CD4-positive, alpha-beta T cell treated with Interleukin-6 for 4 hours (primary cell): Measurements from ENCODE around the gene TNFRSF19.
"Not testable (repeated sequence)": the region's sequence is repeated elsewhere in the genome, so short reads cannot be mapped to it uniquely, and the experiment has no call there.

ENCODE experiments used
- DNase-seq: peaks from one replicate; pipeline ENCODE4 v3.0.0-alpha.2; 2020; ENCODE audit warnings: mixed read lengths

Gene TNFRSF19

GRCh38 chr13:23656637-23657371 lies 86.6 kb downstream of the TNFRSF19 start:
- no peak for DNase-seq

DNA sequence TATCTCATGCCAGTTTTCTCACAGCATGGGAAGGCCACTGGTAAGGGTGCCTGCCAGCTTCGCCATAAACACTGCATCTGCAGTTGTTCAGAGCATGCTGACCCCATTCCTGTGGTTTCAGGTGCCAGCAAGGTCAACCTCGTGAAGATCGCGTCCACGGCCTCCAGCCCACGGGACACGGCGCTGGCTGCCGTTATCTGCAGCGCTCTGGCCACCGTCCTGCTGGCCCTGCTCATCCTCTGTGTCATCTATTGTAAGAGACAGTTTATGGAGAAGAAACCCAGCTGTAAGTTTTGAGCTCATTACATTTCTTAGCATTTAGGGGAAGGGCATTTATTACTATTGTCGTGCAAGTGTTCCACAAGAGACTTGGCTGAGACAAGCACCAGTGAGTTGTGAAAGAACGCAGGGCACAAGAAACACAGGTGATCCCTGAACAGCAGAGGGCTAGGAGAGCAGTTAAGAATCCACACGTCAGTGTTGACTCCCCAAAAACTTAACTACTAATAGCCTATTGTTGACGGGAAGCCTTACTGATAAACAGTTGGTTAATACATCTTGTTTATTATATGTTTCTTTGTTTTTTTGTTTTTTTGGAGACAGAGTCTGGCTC lies 88.8 kb downstream of the TNFRSF19 start:
- no peak for DNase-seq

DNA sequence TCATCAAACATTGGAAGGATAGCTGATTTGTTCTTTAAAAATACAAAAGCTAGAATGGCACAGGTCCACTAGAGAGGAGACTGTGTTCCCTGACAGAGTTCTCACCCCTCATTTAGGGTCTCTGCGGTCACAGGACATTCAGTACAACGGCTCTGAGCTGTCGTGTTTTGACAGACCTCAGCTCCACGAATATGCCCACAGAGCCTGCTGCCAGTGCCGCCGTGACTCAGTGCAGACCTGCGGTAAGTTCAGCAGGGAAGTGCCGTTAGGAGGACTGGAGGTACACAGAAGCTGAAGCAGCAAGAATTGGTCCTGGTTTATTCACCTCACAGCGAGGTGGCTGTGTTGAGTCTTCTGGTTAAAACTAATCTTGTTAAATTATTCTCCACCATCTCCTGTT lies 90.0 kb downstream of the TNFRSF19 start:
- DNase-seq = no peak

- DNase-seq = no peak
Observed at GRCh38 chr13:23666582-23666981, 96.4 kb downstream of the TNFRSF19 start.

- DNase-seq = no peak
Observed at GRCh38 chr13:23667750-23668149, 97.5 kb downstream of the TNFRSF19 start.

DNA sequence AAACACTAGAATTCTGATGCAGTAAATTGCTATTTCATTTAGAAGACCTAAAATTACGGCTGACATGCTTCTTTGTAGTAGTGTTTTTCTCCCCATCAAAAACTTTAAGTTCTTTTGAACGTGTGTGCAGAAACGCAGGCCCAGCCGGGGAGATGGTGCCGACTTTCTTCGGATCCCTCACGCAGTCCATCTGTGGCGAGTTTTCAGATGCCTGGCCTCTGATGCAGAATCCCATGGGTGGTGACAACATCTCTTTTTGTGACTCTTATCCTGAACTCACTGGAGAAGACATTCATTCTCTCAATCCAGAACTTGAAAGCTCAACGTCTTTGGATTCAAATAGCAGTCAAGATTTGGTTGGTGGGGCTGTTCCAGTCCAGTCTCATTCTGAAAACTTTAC lies 98.3 kb downstream of the TNFRSF19 start:
- DNase-seq = no peak

GRCh38 chr13:23670793-23671192 lies 100.6 kb downstream of the TNFRSF19 start:
- no peak for DNase-seq

DNA sequence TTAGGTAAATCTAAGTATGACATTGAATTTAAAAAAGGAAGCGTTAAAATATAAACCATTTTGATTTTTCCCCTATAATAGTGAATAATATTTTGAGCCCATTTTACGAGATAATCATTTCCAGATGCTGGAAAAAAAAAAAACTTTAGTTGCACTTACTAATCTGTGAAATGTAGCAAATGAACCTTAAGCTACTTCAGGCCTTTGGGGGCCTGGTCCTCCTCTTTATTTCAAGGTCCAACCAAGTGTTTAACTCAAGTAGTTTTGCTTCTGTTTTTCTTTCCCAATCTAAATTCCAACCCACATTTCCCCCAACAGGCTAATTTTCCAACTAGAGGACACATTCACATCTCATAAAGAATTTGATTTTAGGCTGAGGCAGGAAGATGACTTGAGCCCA lies 101.2 kb downstream of the TNFRSF19 start:
- DNase-seq = no peak

- no peak for DNase-seq
Observed at GRCh38 chr13:23671897-23672296, 101.7 kb downstream of the TNFRSF19 start.

DNA sequence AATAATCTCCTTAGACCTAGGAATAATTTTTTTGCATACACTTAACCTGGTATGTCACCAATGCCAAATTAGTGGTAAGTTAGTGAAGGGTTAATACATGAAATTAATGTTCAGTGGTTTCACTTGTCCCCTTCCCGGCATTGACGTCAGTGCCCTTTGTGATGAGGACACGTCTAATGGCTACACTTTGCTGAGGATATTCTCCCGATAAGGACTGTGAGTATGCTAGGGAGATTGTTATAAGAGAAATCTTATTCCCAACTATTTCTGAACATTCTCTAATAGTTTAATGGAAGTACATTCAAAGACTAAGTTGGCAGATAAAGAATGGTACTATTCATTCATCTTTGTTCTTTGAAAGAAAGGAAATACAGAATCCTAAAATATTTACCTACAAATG lies 102.4 kb downstream of the TNFRSF19 start:
- no peak for DNase-seq

DNA sequence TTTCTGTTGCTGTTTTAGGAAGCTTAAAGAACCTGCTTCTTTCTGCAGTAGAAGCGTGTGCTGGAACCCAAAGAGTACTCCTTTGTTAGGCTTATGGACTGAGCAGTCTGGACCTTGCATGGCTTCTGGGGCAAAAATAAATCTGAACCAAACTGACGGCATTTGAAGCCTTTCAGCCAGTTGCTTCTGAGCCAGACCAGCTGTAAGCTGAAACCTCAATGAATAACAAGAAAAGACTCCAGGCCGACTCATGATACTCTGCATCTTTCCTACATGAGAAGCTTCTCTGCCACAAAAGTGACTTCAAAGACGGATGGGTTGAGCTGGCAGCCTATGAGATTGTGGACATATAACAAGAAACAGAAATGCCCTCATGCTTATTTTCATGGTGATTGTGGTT lies 103.1 kb downstream of the TNFRSF19 start:
- DNase-seq = no peak

GRCh38 chr13:23673867-23674605 lies 103.8 kb downstream of the TNFRSF19 start:
- DNase-seq = no peak

GRCh38 chr13:23674795-23675640 lies 104.8 kb downstream of the TNFRSF19 start:
- DNase-seq = no peak

GRCh38 chr13:23677679-23678288 lies 107.6 kb downstream of the TNFRSF19 start:
- not testable (repeated sequence) for DNase-seq

GRCh38 chr13:23678795-23679194 lies 108.6 kb downstream of the TNFRSF19 start:
- DNase-seq = no peak

- peak; percentile 22 for DNase-seq
Observed at GRCh38 chr13:23679220-23679619, 109.0 kb downstream of the TNFRSF19 start.

DNA sequence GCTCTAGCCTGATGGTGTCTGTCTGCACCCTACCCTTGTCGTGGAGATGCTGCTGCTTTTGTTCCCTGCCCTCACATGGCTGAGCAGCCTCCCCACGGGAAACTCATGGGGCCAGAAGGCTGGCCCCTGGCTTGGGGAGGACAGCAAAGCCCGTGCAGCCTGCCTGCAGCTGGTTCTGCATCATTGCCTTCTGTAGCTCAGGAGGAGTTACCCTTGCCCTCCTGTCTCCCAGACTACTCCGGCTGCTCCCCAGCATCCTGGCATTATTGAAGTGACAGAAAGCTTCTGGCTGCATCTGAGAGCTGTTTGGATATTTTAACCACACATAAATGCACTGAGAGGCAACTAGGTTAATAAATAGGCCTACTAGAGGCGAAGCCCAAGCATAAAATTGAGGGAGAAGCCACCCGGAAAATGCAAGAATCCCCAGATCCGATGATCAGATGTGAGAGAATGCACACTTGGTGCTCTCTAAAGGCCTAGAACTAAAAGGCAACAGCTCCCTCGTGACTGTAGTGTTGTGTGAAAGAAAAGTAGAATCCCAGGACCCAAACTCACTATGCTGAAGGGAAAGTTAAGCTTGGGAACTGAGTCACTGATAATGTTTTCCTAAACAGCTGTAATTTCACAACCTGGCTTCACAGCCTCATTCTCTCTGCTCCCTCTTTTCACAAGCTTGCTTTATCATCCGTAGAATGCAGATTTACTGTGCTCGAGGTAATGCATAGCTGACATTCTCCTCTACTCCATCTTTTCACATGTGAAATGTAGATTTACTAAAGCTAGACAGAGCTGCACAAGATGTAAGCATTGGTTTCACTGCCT lies 110.8 kb downstream of the TNFRSF19 start:
- no peak for DNase-seq

GRCh38 chr13:23683084-23683483 lies 112.9 kb downstream of the TNFRSF19 start:
- DNase-seq = no peak

GRCh38 chr13:23684647-23685046 lies 114.4 kb downstream of the TNFRSF19 start:
- no peak for DNase-seq

DNA sequence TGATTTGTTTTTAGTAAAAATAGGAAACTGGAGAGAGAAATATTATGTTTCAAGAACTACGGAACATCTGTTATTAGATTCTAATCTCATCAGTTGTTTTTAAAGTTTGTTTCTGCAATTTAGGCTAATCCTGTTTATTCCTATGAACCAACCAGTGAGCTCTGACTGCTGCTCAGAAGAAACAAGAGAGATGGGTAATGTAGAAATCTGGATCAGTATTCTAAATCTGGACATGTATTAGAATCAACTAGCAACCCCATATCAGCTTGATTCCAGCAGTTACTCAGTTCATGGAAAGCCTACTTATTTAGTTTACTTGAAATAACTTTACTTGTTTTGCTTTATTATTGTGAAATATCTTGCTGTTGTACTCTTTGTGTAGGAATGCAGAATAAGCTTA lies 115.2 kb downstream of the TNFRSF19 start:
- DNase-seq = no peak

GRCh38 chr13:23686948-23687347 lies 116.7 kb downstream of the TNFRSF19 start:
- DNase-seq = no peak

- no peak for DNase-seq
Observed at GRCh38 chr13:23687614-23688013, 117.4 kb downstream of the TNFRSF19 start.
